GM10266 (cell line): Measurements from ENCODE around the gene ZNF723.
"Not testable (repeated sequence)": the region's sequence is repeated elsewhere in the genome, so short reads cannot be mapped to it uniquely, and the experiment has no call there.

ENCODE experiments used
- DNase-seq: peaks from one replicate; pipeline ENCODE4 v3.0.0; 2012; ENCODE audit errors: extremely low spot score
- CTCF ChIP-seq: IDR thresholded peaks from 2 replicates; pipeline ENCODE4 v1.5.1; 2012; ENCODE audit warnings: mild to moderate bottlenecking, low read depth; ENCODE audit not compliant: control insufficient read depth, insufficient read depth; ENCODE audit errors: missing control alignments

Gene ZNF723

DNA sequence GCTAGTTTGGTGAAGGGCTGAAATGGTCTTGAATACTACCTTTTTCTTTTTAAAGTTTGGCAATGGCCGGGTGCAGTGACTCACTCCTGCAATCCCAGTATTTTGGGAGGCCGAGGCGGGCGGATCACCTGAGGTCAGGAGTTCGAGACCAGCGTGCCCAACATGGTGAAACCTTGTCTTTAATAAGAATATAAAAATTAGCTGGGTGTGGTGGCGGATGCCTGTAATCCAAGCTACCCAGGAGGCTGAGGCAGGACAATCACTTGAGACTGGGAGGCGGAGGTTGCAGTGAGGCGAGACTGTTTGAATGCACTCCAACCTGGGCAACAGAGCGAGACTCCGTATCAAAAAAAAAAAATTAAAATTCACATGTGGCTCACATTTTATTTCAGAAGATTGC lies 880 bp upstream of the ZNF723 start:
- no peak for DNase-seq
- TF ChIP-seq CTCF: no peak

DNA sequence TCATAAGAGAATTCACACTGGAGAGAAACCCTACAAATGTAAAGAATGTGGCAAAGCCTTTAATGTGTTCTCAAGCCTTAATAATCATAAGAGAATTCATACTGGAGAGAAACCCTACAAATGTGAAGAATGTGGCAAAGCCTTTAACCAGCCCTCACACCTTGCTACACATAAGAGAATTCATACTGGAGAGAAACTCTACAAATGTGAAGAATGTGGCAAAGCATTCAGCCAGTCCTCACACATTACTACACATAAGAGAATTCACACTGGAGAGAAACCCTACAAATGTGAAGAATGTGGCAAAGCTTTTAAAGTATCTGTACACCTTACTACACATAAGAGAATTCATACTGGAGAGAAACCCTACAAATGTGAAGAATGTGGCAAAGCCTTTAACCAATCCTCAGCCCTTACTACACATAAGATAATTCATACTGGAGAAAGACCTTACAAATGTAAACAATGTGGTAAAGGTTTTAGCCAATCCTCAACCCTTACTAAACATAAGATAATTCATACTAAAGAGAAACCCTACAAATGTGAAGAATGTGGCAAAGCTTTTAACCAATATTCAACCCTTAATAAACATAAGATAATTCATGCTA lies 25.7 kb downstream of the ZNF723 start:
- DNase-seq: not testable (repeated sequence)

GRCh38 chr19:22882797-22883196 lies 50.7 kb downstream of the ZNF723 start:
- no peak for DNase-seq
- TF ChIP-seq CTCF: peak; percentile 21

DNA sequence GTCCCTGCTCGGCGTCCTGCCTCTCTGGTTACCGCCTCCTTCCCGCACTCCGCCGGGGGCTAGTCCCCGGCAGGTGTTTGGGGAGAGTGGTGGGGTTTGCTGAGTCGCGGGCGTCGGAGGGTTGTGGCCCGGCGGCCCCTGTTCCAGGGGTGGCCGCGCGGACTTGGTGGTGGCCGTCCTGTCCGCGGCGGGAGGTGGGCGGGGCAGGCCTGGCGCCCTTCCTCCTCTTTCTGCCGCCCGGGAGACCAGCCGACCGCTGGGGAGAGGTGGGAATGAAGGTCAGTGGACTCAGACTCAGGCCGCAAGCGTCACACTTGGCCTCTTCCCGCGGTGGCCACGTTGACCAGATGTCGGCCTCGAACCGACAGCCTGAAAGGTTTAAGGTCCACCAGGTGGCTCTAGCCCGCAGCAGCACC lies 61.8 kb downstream of the ZNF723 start:
- TF ChIP-seq CTCF: no peak
- no peak for DNase-seq

- TF ChIP-seq CTCF: no peak
- no peak for DNase-seq
Observed at GRCh38 chr19:22901431-22902130, 69.5 kb downstream of the ZNF723 start.
